ENCODE results near the gene OLFM2.
A peak's percentile ranks its signal among the peaks of the same experiment; 100 is the strongest.
"Not testable (repeated sequence)": the region's sequence is repeated elsewhere in the genome, so short reads cannot be mapped to it uniquely, and the experiment has no call there.

The OLFM2 gene

DNA sequence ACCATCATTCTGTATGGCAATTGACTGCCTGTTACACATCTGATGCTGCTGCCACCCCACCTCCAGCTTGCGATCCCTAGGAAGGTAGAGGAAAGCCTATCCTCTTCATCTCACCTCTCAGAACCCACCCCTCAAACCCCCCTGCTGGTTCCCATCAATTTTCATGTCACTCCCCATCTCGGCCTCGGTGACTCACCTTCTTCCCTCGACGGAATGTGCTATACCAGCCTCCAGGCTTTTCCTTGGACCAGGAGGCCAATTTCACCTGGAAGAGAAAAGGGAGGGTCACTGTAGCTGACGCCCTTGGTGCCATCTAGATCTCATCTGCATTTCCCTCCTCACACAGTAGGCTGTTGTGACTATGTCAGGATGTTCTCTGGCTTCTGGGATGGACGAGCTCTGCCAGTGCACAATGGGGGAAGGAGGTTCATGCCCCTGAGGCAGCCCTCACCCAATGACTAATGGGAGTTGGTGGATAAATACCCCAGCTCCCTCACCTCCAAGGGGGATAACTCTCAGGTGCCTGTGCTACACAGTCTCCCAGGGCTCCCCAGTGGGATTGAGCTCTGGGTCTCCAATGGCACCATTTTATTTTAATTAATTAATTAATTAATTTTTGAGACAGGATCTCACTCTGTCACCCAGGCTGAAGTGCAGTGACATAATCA lies 26.4 kb upstream of the OLFM2 start:
- no peaks in the 10 kb centered on the region for H3K9me3 ChIP-seq (ENCODE audit: insufficient read depth, low read depth, low read length)
- H3K27ac ChIP-seq (ENCODE audit: low read length): no peak overlapping the region
- no peak overlapping the region for H3K4me3 ChIP-seq (ENCODE audit: low read length)
- H3K27me3 ChIP-seq (ENCODE audit: insufficient read depth, low read length): peaks cover 26% of the 10 kb centered on the region
- no peaks in the 10 kb centered on the region for H3K4me1 ChIP-seq (ENCODE audit: insufficient read depth, low read length)
- no peaks in the 10 kb centered on the region for H3K36me3 ChIP-seq (ENCODE audit: insufficient read depth, low read depth, low read length)
- no peak overlapping the region for H3K9ac ChIP-seq (ENCODE audit: low read depth, low read length)

DNA sequence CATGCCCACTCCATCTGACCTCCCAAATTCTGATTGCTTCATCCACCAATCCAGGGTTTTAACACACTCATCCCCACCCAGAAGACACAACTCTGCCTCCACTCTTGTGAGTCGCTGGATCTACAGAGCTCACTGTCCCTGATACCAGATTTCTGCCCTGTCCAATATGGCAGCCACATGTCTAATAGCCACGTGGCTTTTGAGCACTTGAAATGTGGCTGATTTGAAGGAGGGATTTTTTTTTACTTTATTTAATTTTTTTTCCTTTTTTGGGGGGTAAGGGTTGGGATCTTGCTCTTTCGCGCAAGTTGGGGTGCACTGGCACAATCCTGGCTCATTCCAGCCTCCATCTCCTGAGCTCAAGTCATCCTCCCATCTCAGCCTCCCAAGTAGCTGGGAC lies 24.8 kb upstream of the OLFM2 start:
- Histone ChIP-seq H3K9ac (ENCODE audit: low read depth, low read length) (no peak overlapping the region), H3K4me1 (ENCODE audit: insufficient read depth, low read length) (no peaks in the 10 kb centered on the region), H3K27ac (ENCODE audit: low read length) (no peak overlapping the region), H3K36me3 (ENCODE audit: insufficient read depth, low read depth, low read length) (no peaks in the 10 kb centered on the region), H3K27me3 (ENCODE audit: insufficient read depth, low read length) (peaks cover 9% of the 10 kb centered on the region), H3K9me3 (ENCODE audit: insufficient read depth, low read depth, low read length) (no peaks in the 10 kb centered on the region), H3K4me3 (ENCODE audit: low read length) (no peak overlapping the region)

DNA sequence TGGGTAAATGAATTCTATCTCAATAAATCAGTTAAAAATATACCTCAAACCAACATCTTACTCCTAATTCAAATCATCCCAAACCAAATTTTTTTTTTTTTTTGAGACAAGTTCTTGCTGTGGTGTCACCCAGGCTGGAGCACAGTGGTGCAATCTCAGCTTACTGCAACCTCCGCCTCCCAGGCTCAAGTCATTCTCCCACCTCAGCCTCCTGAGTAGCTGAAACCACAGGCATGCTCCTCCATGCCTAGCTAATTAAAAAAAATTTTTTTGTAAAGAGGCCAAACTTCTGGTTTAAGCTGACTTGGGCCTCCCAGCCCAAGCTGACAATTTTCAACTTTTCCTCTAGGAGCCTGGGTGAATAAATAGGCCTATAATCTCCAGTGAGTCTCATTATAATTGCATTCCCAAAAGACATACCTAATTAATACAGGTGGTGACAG lies 22.1 kb upstream of the OLFM2 start:
- H3K9ac ChIP-seq (ENCODE audit: low read depth, low read length): no peak overlapping the region
- no peaks in the 10 kb centered on the region for H3K9me3 ChIP-seq (ENCODE audit: insufficient read depth, low read depth, low read length)
- H3K4me3 ChIP-seq (ENCODE audit: low read length): no peak overlapping the region
- H3K4me1 ChIP-seq (ENCODE audit: insufficient read depth, low read length): no peaks in the 10 kb centered on the region
- H3K36me3 ChIP-seq (ENCODE audit: insufficient read depth, low read depth, low read length): no peaks in the 10 kb centered on the region
- no peaks in the 10 kb centered on the region for H3K27me3 ChIP-seq (ENCODE audit: insufficient read depth, low read length)
- H3K27ac ChIP-seq (ENCODE audit: low read length): no peak overlapping the region

DNA sequence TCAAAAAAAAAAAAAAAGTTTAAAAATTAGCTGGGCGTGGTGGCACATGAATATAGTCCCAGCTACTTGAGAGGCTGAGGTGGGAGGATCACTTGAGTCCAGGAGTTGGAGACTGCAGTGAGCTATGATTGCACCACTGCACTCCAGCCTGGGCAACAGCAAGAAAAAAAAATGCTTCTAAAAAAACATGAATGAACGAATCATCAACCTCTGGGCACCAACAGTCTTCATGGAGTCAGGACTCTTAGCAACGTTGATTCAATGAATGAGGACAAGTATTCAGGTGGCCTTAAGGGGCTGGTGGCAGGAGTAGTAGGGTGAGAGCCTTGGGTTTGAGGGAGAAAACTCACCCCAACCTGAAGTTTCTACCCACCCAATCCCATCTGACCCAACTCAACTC lies 20.6 kb upstream of the OLFM2 start:
- no peak overlapping the region for H3K4me3 ChIP-seq (ENCODE audit: low read length)
- no peaks in the 10 kb centered on the region; the same call in 1 of the 2 replicates for H3K4me1 ChIP-seq (ENCODE audit: insufficient read depth, low read length)
- H3K9me3 ChIP-seq (ENCODE audit: insufficient read depth, low read depth, low read length): no peaks in the 10 kb centered on the region
- H3K27me3 ChIP-seq (ENCODE audit: insufficient read depth, low read length): no peaks in the 10 kb centered on the region
- H3K27ac ChIP-seq (ENCODE audit: low read length): no peak overlapping the region
- H3K36me3 ChIP-seq (ENCODE audit: insufficient read depth, low read depth, low read length): no peaks in the 10 kb centered on the region
- no peak overlapping the region for H3K9ac ChIP-seq (ENCODE audit: low read depth, low read length)

DNA sequence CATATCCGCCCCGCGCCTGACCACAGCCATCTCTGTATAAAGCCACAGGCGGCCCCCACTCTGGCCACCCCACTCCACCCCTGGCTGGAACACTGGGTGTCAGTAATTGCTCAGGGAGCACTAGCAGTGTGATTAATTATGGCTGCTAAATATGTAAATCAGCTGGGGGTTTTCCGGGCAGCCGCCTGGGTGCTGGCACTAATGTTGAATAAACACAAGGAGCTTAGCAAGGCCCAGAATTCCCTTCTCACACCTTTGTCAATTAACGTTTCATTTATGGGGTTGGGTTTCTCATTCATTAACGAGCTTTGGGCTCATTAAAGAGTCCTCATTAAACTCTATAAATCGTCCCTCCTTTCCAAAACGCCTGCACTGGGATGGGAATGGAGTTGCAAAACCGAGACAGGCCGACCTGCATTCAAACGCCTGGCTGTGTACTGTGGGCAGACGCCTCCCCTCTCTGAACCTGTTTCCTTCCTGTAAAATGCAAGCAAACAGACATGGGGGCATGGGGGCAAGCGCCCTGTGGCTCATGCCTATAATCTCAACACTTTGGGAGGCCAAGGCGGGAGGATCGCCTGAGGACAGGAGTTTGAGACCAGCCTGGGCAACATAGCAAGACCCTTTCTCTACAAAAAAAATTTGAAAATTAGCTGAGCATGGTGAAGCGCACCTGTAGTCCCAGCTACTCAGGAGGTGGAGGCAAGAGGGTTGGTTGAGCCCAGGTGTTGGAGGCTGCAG lies 17.7 kb upstream of the OLFM2 start:
- H3K4me1 ChIP-seq (ENCODE audit: insufficient read depth, low read length): no peaks in the 10 kb centered on the region; the same call in 1 of the 2 replicates
- no peaks in the 10 kb centered on the region for H3K9me3 ChIP-seq (ENCODE audit: insufficient read depth, low read depth, low read length)
- H3K27ac ChIP-seq (ENCODE audit: low read length): no peak overlapping the region
- no peaks in the 10 kb centered on the region for H3K36me3 ChIP-seq (ENCODE audit: insufficient read depth, low read depth, low read length)
- H3K9ac ChIP-seq (ENCODE audit: low read depth, low read length): no peak overlapping the region
- no peaks in the 10 kb centered on the region for H3K27me3 ChIP-seq (ENCODE audit: insufficient read depth, low read length)
- H3K4me3 ChIP-seq (ENCODE audit: low read length): no peak overlapping the region

DNA sequence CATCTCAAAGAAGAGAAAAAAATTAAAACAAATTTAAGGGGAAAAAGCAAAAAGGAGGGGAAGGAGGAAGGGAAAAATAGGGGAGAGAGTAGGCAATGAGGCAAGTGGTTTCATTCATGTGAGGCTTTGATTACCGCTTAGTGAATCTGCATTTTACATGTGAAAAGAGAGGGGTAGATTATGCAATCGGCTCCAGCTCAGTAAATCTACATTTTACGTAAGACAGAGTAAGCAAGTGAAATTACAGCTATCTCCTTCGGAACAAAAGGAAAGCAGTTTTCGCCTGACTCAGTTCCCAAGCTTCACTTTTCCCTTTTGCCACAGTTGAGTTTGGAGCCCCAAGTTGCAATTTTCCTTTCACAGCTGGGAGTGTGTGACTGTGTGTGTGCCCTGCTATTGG lies 16.0 kb upstream of the OLFM2 start:
- peak overlapping the region; percentile 31; the same call in 1 of the 2 replicates for H3K4me3 ChIP-seq (ENCODE audit: low read length)
- H3K4me1 ChIP-seq (ENCODE audit: insufficient read depth, low read length): no peaks in the 10 kb centered on the region; the same call in 1 of the 2 replicates
- no peak overlapping the region for H3K27ac ChIP-seq (ENCODE audit: low read length)
- H3K9me3 ChIP-seq (ENCODE audit: insufficient read depth, low read depth, low read length): no peaks in the 10 kb centered on the region
- no peaks in the 10 kb centered on the region for H3K36me3 ChIP-seq (ENCODE audit: insufficient read depth, low read depth, low read length)
- no peaks in the 10 kb centered on the region for H3K27me3 ChIP-seq (ENCODE audit: insufficient read depth, low read length)
- peak overlapping the region; percentile 5; the same call in 1 of the 2 replicates for H3K9ac ChIP-seq (ENCODE audit: low read depth, low read length)

DNA sequence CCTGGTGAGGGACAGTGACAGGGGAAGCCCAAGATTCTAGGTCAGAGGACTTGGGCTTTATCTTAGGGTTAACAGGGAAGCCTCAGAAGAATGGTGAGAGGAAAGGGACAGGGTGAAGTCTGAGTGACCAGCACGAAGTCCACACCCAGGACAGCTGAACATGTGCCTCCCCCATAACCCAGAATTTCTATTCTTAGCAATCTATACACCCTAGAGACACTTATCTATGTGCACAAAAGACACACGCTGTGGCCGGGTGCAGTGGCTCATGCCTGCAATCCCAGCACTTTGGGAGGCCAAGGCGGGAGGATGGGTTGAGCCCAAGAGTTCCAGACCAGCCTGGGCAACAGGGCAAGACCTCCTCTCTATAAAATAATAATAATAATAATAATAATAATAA lies 11.1 kb upstream of the OLFM2 start:
- Histone ChIP-seq H3K4me1 (ENCODE audit: insufficient read depth, low read length) (peaks cover 6% of the 10 kb centered on the region; the same call in 1 of the 2 replicates), H3K36me3 (ENCODE audit: insufficient read depth, low read depth, low read length) (no peaks in the 10 kb centered on the region), H3K9me3 (ENCODE audit: insufficient read depth, low read depth, low read length) (peaks cover 3% of the 10 kb centered on the region), H3K9ac (ENCODE audit: low read depth, low read length) (no peak overlapping the region), H3K4me3 (ENCODE audit: low read length) (no peak overlapping the region), H3K27ac (ENCODE audit: low read length) (no peak overlapping the region), H3K27me3 (ENCODE audit: insufficient read depth, low read length) (0 out of 2 replicates have a peak, but pooled peaks cover 3% of the 10 kb centered on the region)

DNA sequence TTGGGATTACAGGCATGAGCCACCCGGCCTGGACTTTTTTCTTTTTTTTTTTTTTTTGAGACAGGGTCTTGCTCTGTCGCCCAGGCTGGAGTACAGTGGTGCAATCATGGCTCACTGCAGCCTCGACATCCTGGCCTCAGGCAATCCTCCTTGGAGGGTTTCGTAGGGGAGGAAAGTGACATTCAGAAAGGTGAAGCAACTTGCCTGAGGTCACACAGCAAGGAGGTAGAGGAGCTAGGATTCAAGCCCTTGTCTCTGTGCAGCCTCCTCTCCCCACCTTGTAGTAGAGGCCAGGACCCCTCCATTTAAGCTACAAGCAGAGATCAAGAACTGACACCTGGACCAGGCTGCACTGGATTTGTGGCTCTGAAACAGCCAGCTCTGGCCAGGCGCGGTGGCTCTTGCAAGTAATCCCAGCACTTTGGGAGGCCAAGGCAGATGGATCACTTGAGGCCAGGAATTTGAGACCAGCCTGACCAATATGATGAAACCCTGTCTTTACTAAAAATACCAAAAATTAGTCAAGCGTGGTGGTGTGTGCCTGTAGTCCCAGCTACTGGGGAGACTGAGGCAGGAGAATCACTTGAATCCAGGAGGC lies 10.3 kb upstream of the OLFM2 start:
- H3K4me3 ChIP-seq (ENCODE audit: low read length); H3K36me3 ChIP-seq (ENCODE audit: insufficient read depth, low read depth, low read length); H3K27me3 ChIP-seq (ENCODE audit: insufficient read depth, low read length); H3K27ac ChIP-seq (ENCODE audit: low read length); H3K4me1 ChIP-seq (ENCODE audit: insufficient read depth, low read length); H3K9ac ChIP-seq (ENCODE audit: low read depth, low read length): not testable (repeated sequence)
- H3K9me3 ChIP-seq (ENCODE audit: insufficient read depth, low read depth, low read length): peaks cover 11% of the 10 kb centered on the region

DNA sequence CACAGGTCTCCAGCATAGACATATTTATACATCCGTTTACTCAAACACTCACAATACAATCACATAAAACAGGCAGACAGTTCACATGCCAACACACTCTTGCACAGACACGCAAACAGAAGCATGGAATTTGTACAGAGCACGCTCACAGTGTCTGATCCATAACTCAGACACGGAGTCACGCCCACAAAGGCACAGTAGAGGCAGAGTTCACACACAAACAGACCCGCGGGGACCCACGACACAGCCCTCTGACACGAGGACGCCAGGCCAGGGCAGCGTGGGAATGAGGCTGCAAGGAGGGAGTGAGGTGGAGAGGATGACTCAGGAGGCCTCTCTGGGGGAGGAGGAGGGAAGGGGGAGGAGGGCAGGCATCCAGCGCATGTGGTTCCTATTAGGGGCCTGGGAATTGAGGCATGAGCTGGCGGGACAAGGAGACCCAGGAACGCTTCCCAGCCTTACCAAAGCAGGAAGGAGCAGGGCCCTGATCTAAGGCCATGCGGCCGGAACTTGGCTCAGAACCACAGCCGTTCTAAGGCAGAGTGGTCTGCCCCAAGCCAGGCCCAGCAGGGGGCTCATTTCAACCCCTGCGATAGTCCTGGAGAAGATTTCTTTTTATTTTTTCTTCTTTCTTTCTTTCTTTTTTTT lies 9.1 kb upstream of the OLFM2 start:
- H3K9ac ChIP-seq (ENCODE audit: low read depth, low read length): no peak overlapping the region
- H3K27ac ChIP-seq (ENCODE audit: low read length): no peak overlapping the region
- peaks cover 13% of the 10 kb centered on the region for H3K9me3 ChIP-seq (ENCODE audit: insufficient read depth, low read depth, low read length)
- H3K4me1 ChIP-seq (ENCODE audit: insufficient read depth, low read length): peaks cover 6% of the 10 kb centered on the region; the same call in 1 of the 2 replicates
- no peaks in the 10 kb centered on the region for H3K36me3 ChIP-seq (ENCODE audit: insufficient read depth, low read depth, low read length)
- 0 out of 2 replicates have a peak, but pooled peaks cover 3% of the 10 kb centered on the region for H3K27me3 ChIP-seq (ENCODE audit: insufficient read depth, low read length)
- no peak overlapping the region for H3K4me3 ChIP-seq (ENCODE audit: low read length)

DNA sequence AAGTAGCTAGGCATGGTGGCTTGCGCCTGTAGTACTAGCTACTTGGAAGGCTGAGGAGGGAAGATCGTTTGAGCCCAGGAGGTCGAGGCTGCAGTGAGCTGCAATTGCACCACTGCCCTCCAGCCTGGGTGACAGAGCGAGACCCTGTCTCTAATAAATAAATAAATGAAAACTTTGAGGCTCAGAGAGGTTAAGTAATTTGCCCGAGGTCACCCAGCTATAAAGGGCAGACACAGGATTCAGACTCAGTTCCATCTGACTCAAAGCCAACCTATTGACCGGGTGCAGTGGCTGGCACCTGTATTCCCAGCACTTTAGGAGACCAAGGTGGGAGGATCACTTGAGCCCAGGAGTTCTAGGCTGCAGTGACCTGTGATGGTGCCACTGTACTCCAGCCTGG lies 7.4 kb upstream of the OLFM2 start:
- 0 out of 2 replicates have a peak, but pooled peaks cover 3% of the 10 kb centered on the region for H3K27me3 ChIP-seq (ENCODE audit: insufficient read depth, low read length)
- H3K27ac ChIP-seq (ENCODE audit: low read length): no peak overlapping the region
- H3K4me1 ChIP-seq (ENCODE audit: insufficient read depth, low read length): peaks cover 6% of the 10 kb centered on the region; the same call in 1 of the 2 replicates
- H3K36me3 ChIP-seq (ENCODE audit: insufficient read depth, low read depth, low read length): no peaks in the 10 kb centered on the region
- H3K4me3 ChIP-seq (ENCODE audit: low read length): no peak overlapping the region
- H3K9me3 ChIP-seq (ENCODE audit: insufficient read depth, low read depth, low read length): peaks cover 13% of the 10 kb centered on the region
- H3K9ac ChIP-seq (ENCODE audit: low read depth, low read length): no peak overlapping the region

DNA sequence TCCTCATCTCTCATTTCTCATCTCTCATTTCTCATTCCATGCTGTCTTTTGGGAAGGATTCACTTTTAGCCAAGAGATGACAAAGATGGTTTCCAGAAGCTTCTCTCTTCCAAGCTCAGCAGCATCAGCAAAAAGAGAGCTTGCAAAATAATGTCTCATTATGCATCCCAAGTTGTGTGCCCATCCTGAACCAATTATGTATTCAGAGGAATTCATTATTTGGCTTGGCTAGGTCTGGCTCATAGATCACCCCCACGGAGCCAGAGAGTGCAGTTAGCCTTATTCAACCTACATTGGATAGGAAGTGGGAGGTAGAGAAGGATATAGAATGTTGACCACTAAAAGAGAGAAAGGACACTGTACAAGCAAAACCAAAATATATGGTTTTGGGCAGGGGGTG lies 5.4 kb upstream of the OLFM2 start:
- 0 out of 2 replicates have a peak, but pooled peaks cover 6% of the 10 kb centered on the region for H3K27me3 ChIP-seq (ENCODE audit: insufficient read depth, low read length)
- H3K9me3 ChIP-seq (ENCODE audit: insufficient read depth, low read depth, low read length): peaks cover 13% of the 10 kb centered on the region
- no peak overlapping the region for H3K9ac ChIP-seq (ENCODE audit: low read depth, low read length)
- no peak overlapping the region for H3K4me3 ChIP-seq (ENCODE audit: low read length)
- peaks cover 6% of the 10 kb centered on the region; the same call in 1 of the 2 replicates for H3K4me1 ChIP-seq (ENCODE audit: insufficient read depth, low read length)
- no peaks in the 10 kb centered on the region for H3K36me3 ChIP-seq (ENCODE audit: insufficient read depth, low read depth, low read length)
- no peak overlapping the region for H3K27ac ChIP-seq (ENCODE audit: low read length)
